ENCODE results near the gene CEP128.

Gene CEP128

GRCh38 chr14:80973931-80974641 lies 32.5 kb upstream of the CEP128 start:
- H3K4me3 ChIP-seq (ENCODE audit: low read depth in 1 of 2, low read length in 1 of 2), result no peak overlapping the region
- no peak for TF ChIP-seq CTCF (IDR thresholded peaks at IDR 0.05)
- H3K27me3 ChIP-seq, result peaks cover 5% of the 10 kb centered on the region
- no peaks in the 10 kb centered on the region for H3K36me3 ChIP-seq
- no peak overlapping the region for H3K27ac ChIP-seq
- no peaks in the 10 kb centered on the region for H3K9me3 ChIP-seq
- no peaks in the 10 kb centered on the region for H3K4me1 ChIP-seq (ENCODE audit: control insufficient read depth in 1 of 2, insufficient read depth in 1 of 2, low read depth in 1 of 2, low read length in 1 of 2)

- TF ChIP-seq CTCF (IDR thresholded peaks at IDR 0.05), result no peak
- Histone ChIP-seq H3K4me3 (ENCODE audit: low read depth in 1 of 2, low read length in 1 of 2) (no peak overlapping the region), H3K27me3 (no peaks in the 10 kb centered on the region), H3K27ac (no peak overlapping the region), H3K4me1 (ENCODE audit: control insufficient read depth in 1 of 2, insufficient read depth in 1 of 2, low read depth in 1 of 2, low read length in 1 of 2) (no peaks in the 10 kb centered on the region), H3K36me3 (no peaks in the 10 kb centered on the region), H3K9me3 (no peaks in the 10 kb centered on the region)
Observed at GRCh38 chr14:80965037-80965436, 23.5 kb upstream of the CEP128 start.

- H3K36me3 ChIP-seq, result no peaks in the 10 kb centered on the region
- peaks cover 11 to 14% of the 10 kb centered on the region in 2 experiments for H3K4me1 ChIP-seq (ENCODE audit: control insufficient read depth in 1 of 2, insufficient read depth in 1 of 2, low read depth in 1 of 2, low read length in 1 of 2)
- no peak overlapping the region for H3K4me3 ChIP-seq (ENCODE audit: low read depth in 1 of 2, low read length in 1 of 2)
- H3K27ac ChIP-seq, result no peak overlapping the region
- H3K27me3 ChIP-seq, result peaks cover 12% of the 10 kb centered on the region
- TF ChIP-seq CTCF (IDR thresholded peaks at IDR 0.05), result no peak
- H3K9me3 ChIP-seq, result no peaks in the 10 kb centered on the region
Observed at GRCh38 chr14:80959496-80959895, 18.0 kb upstream of the CEP128 start.

GRCh38 chr14:80958939-80959338 lies 17.4 kb upstream of the CEP128 start:
- Histone ChIP-seq H3K9me3 (no peaks in the 10 kb centered on the region), H3K27me3 (peaks cover 12% of the 10 kb centered on the region), H3K36me3 (no peaks in the 10 kb centered on the region), H3K4me1 (ENCODE audit: control insufficient read depth in 1 of 2, insufficient read depth in 1 of 2, low read depth in 1 of 2, low read length in 1 of 2) (peaks cover 11 to 14% of the 10 kb centered on the region in 2 experiments), H3K4me3 (ENCODE audit: low read depth in 1 of 2, low read length in 1 of 2) (no peak overlapping the region), H3K27ac (no peak overlapping the region)
- TF ChIP-seq CTCF (IDR thresholded peaks at IDR 0.05), result no peak

- H3K4me1 ChIP-seq (ENCODE audit: control insufficient read depth in 1 of 2, insufficient read depth in 1 of 2, low read depth in 1 of 2, low read length in 1 of 2), result peaks cover 11 to 14% of the 10 kb centered on the region in 2 experiments
- H3K27ac ChIP-seq, result no peak overlapping the region
- no peaks in the 10 kb centered on the region for H3K9me3 ChIP-seq
- no peak for TF ChIP-seq CTCF (IDR thresholded peaks at IDR 0.05)
- no peaks in the 10 kb centered on the region for H3K36me3 ChIP-seq
- no peak overlapping the region for H3K4me3 ChIP-seq (ENCODE audit: low read depth in 1 of 2, low read length in 1 of 2)
- peaks cover 12% of the 10 kb centered on the region for H3K27me3 ChIP-seq
Observed at GRCh38 chr14:80958226-80958625, 16.7 kb upstream of the CEP128 start.
